ENCODE data around the gene PSMB7. TPM values are rescaled to one million over a fixed set of nuclear protein-coding genes. Genes with fewer than 3 reads are reported as not detected.
A peak's percentile ranks its signal among the peaks of the same experiment; 100 is the strongest.

Gene PSMB7
- polyA plus RNA-seq (ENCODE audit: insufficient read length) = 201 TPM
- long read RNA-seq, donor 1, transcript PSMB7-201 (8 exons, 980 nt) = major isoform, 107 of 149 reads
- long read RNA-seq, donor 1, partial matches to known transcripts = 36 of 149 reads
- long read RNA-seq, donor 1, other reads (novel, unspliced or antisense) = 6 of 149 reads
- long read RNA-seq, donor 2, transcript PSMB7-201 (8 exons, 980 nt) = major isoform, 106 of 171 reads
- long read RNA-seq, donor 2, partial matches to known transcripts = 59 of 171 reads
- long read RNA-seq, donor 2, other reads (novel, unspliced or antisense) = 6 of 171 reads
- long read RNA-seq, donor 3, transcript PSMB7-201 (8 exons, 980 nt) = major isoform, 67 of 132 reads
- long read RNA-seq, donor 3, partial matches to known transcripts = 58 of 132 reads
- long read RNA-seq, donor 3, other reads (novel, unspliced or antisense) = 7 of 132 reads
- long read RNA-seq, donor 4, transcript PSMB7-201 (8 exons, 980 nt) = major isoform, 9 of 30 reads
- long read RNA-seq, donor 4, partial matches to known transcripts = 21 of 30 reads
- long read RNA-seq, donor 4, other reads (novel, unspliced or antisense) = 0 of 30 reads
- long read RNA-seq, donor 5, transcript PSMB7-201 (8 exons, 980 nt) = major isoform, 188 of 355 reads
- long read RNA-seq, donor 5, partial matches to known transcripts = 156 of 355 reads
- long read RNA-seq, donor 5, other reads (novel, unspliced or antisense) = 11 of 355 reads
- long read RNA-seq, donor 6, transcript PSMB7-201 (8 exons, 980 nt) = major isoform, 96 of 168 reads
- long read RNA-seq, donor 6, partial matches to known transcripts = 63 of 168 reads
- long read RNA-seq, donor 6, other reads (novel, unspliced or antisense) = 9 of 168 reads
- long read RNA-seq, donor 7, transcript PSMB7-201 (8 exons, 980 nt) = major isoform, 143 of 278 reads
- long read RNA-seq, donor 7, partial matches to known transcripts = 113 of 278 reads
- long read RNA-seq, donor 7, other reads (novel, unspliced or antisense) = 22 of 278 reads
- long read RNA-seq, donor 8, transcript PSMB7-201 (8 exons, 980 nt) = major isoform, 41 of 65 reads
- long read RNA-seq, donor 8, partial matches to known transcripts = 19 of 65 reads
- long read RNA-seq, donor 8, other reads (novel, unspliced or antisense) = 5 of 65 reads

DNA sequence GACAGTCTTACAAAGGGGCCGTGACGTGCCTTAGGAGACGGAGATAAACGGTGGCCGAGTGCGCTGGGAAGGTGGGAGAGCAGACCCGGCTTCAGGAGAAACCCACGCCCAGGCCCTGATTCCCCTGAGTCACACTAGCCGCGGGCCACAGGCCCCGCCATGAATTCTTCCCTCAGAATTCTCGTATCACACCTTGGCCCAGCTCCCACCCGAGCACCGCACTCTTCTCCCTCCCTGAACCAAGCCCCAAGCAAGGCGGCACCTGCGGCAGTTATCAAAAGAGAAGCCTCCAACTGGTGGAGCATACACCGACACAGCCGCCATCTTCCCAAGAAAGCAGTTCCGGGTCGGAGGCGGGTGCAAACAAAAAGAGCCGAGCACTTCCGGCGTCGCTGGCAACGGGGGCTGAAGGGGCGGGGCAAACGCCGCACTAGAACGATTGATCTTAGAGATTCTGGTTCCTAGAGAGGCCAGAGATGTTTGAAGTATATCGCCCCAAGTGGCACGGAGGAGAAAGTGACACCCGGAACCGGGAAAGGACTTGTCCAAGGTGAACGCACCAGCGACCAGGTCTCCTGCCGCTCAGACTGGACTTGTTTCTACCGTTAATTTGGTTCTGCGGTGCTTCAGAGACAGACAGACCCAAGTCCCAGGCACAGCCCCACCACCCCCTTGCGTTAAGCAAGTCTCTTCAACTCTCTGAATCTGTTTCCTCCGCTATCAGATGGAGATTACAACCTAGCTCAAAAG lies at the start of gene PSMB7:
TSS of gene PSMB7 (minus strand) at position 341 of the 750 bp plus-strand sequence. CDS start at position 324, 17 bp downstream.
- DNase-seq = peak; percentile 96

DNA sequence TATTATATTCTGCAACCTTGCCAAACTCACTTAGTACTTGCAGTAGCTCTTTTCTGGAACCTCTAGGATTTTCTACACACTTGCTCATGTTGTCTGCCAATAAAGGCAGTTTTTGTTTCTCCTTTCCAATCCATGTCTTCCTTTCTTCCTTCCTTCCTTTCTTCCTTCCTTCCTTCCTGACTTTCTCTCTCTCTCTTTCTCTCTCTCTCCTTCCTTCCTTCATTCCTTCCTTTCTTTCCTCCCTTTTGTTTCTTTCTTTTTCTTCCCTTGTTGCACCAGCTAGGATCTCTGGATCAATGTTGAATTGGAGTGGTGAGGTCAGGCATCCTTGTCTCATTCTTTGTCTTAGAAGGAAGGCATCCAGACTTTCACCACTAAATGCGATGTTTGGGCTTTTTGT lies 47.5 kb upstream of the PSMB7 start:
- no peak for DNase-seq

DNA sequence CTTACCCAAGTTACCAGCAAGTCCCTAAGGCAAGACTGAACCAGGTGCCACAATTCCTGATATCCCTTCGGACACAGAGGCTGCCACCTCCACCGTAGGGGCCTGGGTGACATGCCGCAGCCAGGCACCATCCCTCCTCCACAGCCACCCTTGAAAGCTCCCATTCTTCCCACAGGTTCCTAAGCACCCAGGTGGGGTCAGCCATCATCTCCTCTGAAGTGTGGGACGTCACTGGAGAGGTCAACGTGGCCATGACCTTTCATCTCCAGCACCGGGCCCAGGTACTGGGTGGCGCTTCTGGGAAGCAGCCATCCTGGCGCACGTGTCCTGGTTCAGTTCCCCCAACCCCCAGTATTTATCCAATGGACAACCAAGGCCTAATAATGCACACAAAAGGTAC lies 43.2 kb upstream of the PSMB7 start:
- no peak for DNase-seq

DNA sequence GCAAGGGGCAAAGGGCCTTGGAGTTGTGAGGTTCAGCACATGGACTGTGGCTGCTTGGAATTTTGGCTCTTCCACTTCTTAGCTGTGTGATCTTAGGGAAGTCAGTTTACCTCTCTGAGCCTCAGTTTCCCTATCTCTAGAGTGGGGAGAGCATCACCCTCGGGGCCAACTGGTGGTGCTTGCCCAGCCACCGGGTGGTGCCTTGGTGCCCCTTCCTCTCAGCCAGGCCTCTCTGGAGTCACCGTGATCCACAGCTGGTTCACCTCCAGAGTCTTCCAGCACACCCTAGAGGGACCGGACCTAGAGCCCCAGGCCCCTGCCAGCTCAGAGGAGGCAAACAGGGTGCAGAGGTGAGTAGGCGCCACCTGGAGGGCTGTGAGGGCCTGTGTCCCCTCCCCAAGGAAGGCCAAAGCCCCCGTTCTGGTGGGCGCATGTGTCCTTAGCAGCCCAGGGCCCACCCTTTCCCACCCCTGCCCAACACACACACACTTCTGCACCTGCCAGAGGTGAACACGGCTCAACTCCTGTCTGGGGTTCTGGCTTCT lies 42.7 kb upstream of the PSMB7 start:
- DNase-seq = no peak

DNA sequence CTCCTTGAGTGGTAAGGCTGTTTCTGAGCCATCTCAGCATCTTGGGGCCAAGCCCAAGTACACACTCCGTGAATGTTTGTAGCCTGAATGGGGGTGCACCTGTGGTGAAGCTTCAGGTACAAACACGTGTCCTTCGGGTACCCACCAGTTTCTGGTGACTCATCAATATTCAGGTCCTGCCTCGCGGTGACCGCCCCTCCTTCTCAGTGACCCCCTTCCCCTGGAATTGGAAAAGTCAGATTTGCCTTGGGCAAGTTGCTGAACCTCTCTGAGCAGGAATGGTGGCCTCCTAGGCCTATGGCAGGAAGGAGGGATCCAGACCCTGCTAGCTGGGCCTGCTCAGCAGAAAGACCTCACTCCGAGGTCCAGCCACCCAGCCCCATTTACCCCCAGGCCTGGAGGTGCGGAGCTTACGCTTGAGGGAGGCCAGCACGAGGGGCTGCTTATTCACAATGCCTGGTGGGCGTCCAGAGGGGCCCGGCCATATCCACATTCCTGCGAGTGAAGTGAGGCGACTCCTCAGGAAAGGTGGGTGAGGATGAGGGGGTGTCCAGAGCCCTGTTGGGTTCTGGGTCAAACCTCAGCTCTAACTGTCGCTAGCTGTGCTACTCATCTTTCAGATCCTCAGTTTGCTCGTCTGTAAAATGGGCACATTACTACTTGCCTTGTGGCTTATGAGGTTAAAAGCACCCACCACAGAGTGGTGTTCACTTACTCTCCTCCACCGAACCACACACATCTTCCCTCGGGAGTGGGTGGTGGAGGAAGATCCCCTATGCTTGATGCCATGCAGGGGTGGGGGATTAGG lies 42.0 kb upstream of the PSMB7 start:
- no peak for DNase-seq

DNA sequence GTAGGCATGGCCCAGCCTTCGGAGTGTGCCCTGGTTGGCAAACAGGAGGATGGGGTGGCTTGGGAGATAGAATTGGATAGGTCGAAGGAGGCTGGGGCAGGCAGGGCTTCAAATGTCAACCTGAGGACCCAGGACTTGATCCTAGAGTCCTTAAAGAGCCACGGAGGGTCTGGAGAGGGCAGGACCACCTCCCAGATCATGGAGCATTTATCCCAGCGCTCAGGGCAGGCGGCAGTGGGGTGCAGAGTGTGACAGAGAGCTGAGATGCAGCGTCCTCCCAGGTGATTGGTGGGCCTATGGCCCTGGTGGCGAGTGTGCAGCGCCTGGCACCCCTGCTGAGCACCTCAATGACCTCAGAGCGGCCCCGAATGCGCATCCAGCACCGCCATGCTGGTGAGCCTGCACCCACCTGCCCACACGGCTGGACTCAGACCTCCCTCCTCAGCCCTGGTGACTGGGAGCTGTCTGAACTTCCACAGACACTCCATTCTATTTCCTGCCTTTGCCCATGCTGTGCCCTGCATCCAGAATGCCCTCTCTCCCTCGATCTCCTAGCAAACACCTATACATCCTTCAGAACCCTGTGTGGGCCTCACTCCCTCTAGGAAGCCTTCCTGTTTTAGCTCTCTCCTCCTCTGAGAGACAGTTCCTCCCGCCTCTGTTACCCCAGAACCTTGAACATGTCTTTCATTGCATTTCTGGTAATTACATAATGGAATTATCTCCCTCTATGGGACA lies 41.3 kb upstream of the PSMB7 start:
- no peak for DNase-seq

DNA sequence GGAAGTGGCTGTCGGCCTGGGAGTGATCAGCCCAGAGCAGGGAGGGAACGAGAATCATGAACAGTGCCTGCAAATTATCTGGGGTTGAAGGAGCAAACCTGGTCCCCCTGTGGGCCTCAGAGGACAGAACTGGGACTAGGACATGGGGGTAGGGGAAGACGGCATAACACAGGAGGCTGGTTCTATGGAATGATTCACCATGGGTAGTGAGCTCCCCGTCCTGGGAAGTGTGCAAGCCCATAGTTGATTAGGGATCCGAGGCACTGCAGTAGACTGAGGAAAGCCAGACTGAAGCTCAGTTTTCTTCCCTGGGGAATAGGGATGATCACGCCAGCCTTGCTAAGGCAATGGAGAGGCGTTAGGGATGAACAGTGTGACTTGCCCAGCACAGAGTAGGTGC lies 40.6 kb upstream of the PSMB7 start:
- no peak for DNase-seq

DNA sequence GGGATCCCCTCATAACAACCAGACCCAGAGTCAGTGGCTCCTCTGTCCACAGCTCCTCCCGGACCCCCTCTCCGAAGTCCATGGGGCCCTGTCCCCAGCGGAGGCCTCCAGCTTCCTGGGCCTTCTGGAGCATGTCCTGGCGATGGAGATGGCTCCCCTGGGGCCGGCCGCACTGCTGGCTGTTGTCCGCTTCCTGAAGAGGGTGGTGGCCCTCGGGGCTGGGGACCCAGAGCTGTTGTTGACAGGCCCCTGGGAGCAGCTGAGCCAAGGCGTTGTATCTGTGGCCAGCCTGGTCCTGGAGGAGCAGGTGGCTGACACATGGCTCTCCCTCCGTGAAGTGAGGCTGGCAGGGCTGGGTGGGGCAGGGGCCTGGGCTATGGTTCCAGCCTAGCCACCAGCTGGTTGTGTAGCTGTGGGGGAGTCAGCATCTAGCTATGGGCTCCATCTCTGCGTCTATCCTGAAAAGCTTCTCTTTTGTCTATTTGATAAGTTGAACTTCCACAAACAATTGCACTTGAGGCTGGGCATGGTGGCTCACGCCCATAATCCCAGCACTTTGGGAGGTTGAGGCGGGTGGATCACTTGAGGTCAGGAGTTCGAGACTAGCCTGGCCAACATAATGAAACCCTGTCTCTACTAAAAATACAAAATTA lies 39.7 kb upstream of the PSMB7 start:
- DNase-seq = no peak

DNA sequence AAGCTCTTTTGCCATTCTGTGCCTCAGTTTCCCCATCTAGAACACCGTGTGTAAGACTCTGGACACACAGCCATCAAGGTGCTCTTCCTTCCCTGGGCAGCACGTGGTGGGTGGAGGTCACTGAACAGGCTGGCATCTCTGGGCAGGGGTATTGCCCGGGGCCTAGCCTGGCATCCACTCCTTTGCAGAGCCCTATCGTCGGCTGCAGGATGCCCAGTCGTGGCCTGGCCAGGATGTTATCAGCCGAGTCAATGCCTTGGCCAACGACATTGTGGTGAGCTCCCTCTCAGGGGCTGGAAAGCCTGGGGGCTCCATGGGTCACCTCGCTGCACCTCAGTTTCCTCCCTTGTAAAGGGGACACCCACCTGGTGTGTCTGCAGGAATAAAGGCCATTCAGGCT lies 39.1 kb upstream of the PSMB7 start:
- no peak for DNase-seq

DNA sequence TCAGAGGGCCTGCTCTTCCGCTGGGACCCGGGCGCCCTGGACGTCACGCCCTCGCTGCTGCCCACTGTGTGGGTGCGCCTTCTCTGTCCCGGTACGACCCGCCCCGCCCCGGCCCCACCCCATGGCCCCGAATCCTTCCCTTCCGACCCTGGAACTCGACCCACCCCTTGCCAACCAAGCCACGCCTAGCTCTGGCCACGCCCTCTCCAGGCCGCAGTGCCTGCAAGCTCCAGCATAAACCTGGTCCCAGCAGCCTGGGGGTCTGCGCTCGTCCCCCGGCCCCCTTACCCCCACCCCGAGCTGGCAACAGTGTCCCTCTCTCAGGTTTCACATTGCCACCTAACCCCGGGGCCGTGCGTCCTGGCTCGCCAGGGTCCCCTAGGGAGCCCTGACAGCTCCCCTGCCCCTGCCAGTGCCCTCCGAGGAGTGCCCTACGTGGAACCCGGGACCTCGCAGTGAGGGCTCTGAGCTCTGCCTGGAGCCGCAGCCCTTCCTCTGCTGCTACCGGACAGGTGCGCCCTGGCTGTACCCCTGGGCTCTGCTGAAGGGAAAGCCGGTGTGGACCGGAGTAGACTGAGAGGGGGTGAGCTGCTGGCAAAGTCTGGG lies 38.4 kb upstream of the PSMB7 start:
- DNase-seq = no peak

DNA sequence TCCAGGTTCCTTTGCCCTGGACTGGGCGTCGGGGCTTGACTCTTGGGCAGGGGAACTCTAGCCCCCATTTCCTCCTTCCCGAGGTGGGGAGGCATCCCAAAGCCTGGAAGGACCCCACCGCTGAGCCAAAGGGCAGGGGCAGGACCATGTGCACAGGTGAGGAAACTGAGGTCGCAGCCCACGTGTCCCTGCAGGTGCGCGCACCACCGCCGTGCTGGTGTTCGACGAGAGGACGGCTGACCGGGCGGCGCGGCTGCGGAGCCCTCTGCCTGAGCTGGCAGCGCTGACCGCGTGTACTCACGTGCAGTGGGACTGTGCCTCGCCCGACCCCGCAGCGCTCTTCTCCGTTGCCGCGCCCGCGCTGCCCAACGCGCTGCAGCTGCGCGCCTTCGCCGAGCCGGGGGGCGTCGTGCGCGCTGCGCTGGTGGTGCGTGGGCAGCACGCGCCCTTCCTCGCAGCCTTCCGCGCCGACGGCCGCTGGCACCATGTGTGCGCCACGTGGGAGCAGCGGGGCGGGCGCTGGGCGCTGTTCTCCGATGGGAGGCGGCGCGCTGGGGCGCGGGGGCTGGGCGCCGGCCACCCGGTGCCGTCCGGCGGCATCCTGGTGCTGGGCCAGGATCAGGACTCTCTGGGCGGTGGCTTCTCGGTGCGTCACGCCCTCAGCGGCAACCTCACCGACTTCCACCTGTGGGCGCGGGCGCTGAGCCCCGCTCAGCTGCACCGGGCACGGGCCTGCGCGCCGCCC lies 37.8 kb upstream of the PSMB7 start:
- no peak for DNase-seq

DNA sequence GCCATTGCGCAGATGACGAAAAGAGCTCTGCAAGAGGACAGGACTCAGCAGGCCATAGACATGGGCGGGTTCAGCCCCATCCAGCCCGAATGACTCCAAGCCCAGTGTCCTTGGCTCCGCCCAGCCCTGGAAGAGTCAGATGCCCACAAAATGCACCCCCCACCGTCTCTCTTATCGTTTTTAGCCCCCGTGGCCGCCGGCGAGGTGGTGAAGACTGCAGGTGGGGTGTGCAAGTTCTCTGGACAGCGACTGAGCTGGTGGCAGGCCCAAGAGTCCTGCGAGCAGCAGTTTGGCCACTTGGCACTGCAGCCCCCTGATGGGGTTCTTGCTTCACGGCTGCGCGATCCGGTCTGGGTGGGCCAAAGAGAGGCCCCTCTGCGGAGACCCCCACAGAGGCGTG lies 37.1 kb upstream of the PSMB7 start:
- DNase-seq = no peak

DNA sequence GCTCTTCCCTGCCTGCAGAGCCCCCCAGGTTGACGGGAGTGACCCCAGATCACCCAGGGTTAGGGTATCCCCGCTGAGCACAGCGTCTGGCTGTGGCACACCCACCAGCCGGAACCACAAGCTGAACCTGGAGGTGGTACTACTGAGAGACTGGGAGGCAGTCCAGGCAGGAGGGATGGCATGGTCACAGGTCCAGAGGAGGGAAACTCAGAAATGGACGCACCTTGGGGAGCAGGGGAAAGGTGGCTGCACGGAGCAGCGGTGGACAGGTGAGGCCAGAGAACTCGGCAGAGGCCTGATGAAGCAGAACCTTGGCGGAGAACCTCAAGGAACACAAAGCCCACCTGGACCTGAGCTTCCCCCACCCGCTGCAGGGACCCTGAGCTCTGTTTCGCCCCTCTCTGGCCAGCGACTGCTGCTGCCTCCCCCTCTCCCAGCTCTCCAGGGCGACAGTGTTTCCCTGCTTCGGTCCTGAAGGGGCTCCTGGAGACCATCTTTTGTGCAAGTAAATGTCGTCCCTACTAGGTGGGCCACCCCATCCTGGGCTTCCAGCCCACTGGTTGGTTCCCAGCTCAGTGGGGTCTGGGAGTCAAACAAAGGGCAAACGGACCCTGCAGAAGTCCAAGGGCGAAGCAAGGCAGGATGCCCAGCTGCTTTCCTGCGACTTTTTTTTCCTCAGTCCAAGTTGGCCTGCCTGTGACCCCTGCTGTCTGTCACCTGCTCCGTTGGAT lies 35.9 kb upstream of the PSMB7 start:
- DNase-seq = no peak

DNA sequence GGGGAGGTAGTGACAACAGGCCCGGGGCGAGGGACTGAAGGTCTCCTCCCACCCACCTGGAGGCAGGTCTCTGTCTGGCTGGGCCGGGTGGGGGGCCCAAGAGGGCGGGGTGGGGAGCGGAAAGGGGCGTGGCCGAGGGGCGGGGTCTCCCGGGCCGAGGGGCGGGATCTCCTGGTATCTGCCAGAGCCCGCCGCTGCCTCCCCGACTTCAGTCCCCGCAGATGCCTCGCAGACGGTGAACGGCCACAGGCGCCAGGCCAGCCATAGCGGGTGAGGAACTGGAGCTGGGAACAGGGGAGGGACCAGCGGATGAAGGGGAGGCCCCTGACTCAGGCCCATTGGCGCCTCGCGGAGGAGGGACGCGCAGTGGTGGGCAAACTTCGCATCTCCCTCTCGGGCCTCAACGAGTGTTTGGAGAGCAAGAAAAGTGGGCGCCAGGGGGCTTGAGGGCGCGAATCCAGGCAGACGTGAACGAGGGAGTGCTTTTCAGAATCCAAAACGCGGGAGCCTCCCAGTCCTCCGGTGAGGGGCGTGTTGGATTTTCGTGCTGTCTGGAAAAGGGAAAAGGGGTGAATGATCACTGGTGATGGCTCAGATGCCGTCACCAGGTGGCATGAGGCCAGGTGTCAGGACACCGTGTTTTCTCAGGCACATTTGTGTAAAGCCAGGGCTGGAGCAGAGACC lies 35.1 kb upstream of the PSMB7 start, which contains the start of gene ADGRD2:
TSS of gene ADGRD2 (plus strand) at position 211 of the 684 bp plus-strand sequence. CDS start 1,216 bp downstream, outside the sequence.
- DNase-seq = peak; percentile 21

DNA sequence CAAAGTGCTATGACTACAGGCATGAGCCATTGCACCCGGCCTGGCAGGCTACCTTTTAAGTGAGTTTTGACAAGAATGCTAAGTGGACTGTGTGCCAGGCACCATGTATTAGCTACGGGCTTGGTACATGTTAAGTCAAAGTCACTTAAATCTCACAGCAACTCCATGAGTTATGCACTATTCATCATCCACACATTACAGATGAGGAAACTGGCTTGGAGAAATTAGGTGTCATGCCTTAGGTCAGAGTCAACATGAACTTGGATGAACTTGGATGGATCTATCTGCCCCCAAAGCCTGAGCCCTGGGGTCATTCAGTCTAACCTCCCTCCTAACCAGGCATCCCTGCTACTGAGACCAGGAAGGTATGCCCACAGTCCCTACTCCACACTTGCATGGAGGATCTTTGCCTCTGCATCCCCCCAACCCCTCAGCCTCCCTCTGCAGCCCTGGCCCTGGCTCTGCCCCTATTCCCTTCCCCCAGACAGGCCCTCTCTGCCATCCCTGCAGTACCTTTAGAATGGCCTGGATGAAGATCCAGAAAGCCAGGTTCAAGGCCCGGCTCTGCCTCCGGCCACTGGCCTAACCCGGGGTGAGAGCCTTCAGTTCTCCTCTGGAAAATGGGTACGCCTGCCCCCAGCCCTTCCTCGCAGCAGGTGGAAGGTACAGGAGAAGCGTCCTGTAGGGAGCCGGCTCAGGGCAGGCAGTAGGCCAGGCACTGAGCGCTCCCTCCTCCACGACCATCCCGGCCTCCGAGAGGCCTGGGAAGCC lies 34.3 kb upstream of the PSMB7 start:
- DNase-seq = no peak

DNA sequence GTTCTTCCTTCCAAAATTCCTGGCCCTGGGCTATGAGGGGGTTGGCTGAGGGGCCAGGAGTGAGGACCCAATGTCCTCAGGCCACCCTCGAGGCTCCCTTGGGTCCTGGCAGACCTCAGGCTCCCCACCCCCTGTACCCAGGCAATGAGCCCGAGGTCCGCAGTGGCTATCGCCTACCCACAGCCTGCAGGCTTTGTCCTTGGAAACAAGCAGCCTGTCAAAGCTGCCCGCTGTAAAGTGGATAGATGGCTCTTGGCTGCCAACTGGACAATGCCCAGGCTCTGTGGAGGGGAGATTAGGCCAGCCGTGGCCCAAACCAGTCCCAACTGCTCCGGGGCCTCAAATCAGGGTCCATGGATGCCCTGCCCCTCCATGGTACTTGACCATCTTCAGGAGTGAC lies 32.8 kb upstream of the PSMB7 start:
- no peak for DNase-seq
